Neural progenitor cell (in vitro differentiated cells): ENCODE results near the gene DBNDD1. TPM values are rescaled to one million over a fixed set of nuclear protein-coding genes. Genes with fewer than 3 reads are reported as not detected.

Experiments used
- DNase-seq: peaks from one replicate; pipeline ENCODE4 v3.0.0-alpha.2; 2016; ENCODE audit warnings: low spot score
- H2AFZ ChIP-seq: fragments of 200-600 bp; sonication (generic); replicated peaks from 2 replicates; pipeline ENCODE4 v1.6.1; 2016; ENCODE audit warnings: antibody characterized with exemption
- H3F3A ChIP-seq: fragments of 200-600 bp; sonication (generic); 2 replicates; pipeline ENCODE4 v1.6.1; 2016; ENCODE audit warnings: antibody characterized with exemption, low read depth
- H3K27ac ChIP-seq: fragments of 200-600 bp; sonication (generic); 2 replicates; pipeline ENCODE4 v1.5.1; 2016; ENCODE audit warnings: mild to moderate bottlenecking
- H3K27me3 ChIP-seq: fragments of 200-600 bp; sonication (generic); 2 replicates; pipeline ENCODE4 v1.6.1; 2016; ENCODE audit warnings: mild to moderate bottlenecking, moderate library complexity
- H3K36me3 ChIP-seq: fragments of 200-600 bp; sonication (generic); 2 replicates; pipeline ENCODE4 v1.5.1; 2016
- H3K4me1 ChIP-seq: fragments of 200-600 bp; sonication (generic); 2 replicates; pipeline ENCODE4 v1.6.1; 2016; ENCODE audit warnings: mixed run types
- H3K4me2 ChIP-seq: fragments of 200-600 bp; sonication (generic); 2 replicates; pipeline ENCODE4 v1.6.1; 2016
- H3K4me3 ChIP-seq: fragments of 200-600 bp; sonication (generic); 2 replicates; pipeline ENCODE4 v1.5.1; 2016
- H3K79me2 ChIP-seq: fragments of 200-600 bp; sonication (generic); 2 replicates; pipeline ENCODE4 v1.6.1; 2016; ENCODE audit warnings: low read depth
- H3K9ac ChIP-seq: fragments of 200-600 bp; sonication (generic); 2 replicates; pipeline ENCODE4 v1.6.1; 2016
- H3K9me3 ChIP-seq: fragments of 200-600 bp; sonication (generic); 2 replicates; pipeline ENCODE4 v1.5.1; 2016; ENCODE audit warnings: low read depth
- H4K20me1 ChIP-seq: fragments of 200-600 bp; sonication (generic); 2 replicates; pipeline ENCODE4 v1.6.1; 2016; ENCODE audit warnings: low read depth
- H3K27ac Mint-ChIP-seq: 3 replicates; pipeline ENCODE4 v1.8.0; 2021; ENCODE audit warnings: mixed read lengths
- H3K27me3 Mint-ChIP-seq: 2 replicates; pipeline ENCODE4 v1.8.0; 2022; ENCODE audit warnings: low read depth, mild to moderate bottlenecking, inconsistent platforms, moderate library complexity, mixed read lengths; ENCODE audit not compliant: insufficient read depth
- H3K36me3 Mint-ChIP-seq: 3 replicates; pipeline ENCODE4 v1.8.0; 2021; ENCODE audit warnings: mixed read lengths
- H3K4me1 Mint-ChIP-seq: 3 replicates; pipeline ENCODE4 v1.8.0; 2021; ENCODE audit warnings: mixed read lengths
- H3K4me3 Mint-ChIP-seq: 3 replicates; pipeline ENCODE4 v1.8.0; 2021; ENCODE audit warnings: mild to moderate bottlenecking, moderate library complexity, mixed read lengths
- H3K9me3 Mint-ChIP-seq: 3 replicates; pipeline ENCODE4 v1.8.0; 2020; ENCODE audit warnings: mixed read lengths
- CTCF ChIP-seq: fragments of 200-600 bp; sonication (generic); IDR thresholded peaks from 2 replicates; pipeline ENCODE4 v1.5.1; 2017; ENCODE audit warnings: antibody characterized with exemption, mild to moderate bottlenecking
- EZH2 ChIP-seq: fragments of 200-600 bp; sonication (generic); IDR thresholded peaks from 2 replicates; pipeline ENCODE4 v1.6.1; 2017; ENCODE audit warnings: antibody characterized with exemption, mild to moderate bottlenecking, moderate library complexity
- EZH2phosphoT487 ChIP-seq: fragments of 200-600 bp; sonication (generic); IDR thresholded peaks from 2 replicates; pipeline ENCODE4 v1.6.1; 2017; ENCODE audit warnings: antibody characterized with exemption
- total RNA-seq: library from RNA; depleted of rRNA; stranded (reverse); fragments of >200 nt; gene quantifications from 2 replicates; pipeline ENCODE4 v1.2.3, GENCODE V29; 2015; ENCODE audit warnings: low replicate concordance

The DBNDD1 gene
- total RNA-seq, 1 donor from 2014 or later = 5.2 TPM

DNA sequence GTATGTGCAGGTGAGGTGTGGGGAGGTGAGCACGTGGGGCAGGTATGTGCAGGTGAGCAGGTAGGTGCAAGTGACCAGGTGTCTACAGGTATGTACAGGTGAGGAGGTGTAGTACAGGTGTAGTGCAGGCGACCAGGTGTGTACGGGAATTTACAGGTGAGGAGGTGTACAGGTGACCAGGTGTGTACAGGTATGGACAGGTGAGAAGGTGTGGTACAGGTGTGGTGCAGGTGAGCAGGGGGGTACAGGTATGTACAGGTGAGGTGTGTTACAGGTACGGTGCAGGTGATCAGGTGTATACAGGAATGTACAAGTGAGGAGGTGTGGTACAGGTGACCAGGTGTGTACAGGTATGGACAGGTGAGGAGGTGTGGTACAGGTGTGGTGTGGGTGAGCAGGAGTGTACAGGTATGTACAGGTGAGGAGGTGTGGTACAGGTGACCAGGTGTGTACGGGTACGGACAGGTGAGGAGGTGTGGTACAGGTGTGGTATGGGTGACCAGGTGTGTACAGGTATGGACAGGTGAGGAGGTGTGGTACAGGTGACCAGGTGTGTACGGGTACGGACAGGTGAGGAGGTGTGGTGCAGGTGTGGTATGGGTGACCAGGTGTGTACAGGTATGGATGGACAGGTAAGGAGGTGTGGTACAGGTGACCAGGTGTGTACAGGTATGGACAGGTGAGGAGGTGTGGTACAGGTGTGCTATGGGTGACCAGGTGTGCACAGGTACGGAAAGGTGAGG, 12.8 kb upstream of the DBNDD1 start:
- H4K20me1 ChIP-seq = peaks cover 5% of the 10 kb centered on the region
- no peaks in the 10 kb centered on the region for H3K9me3 ChIP-seq
- H3K4me3 ChIP-seq = no peak overlapping the region
- peaks cover 10% of the 10 kb centered on the region for H3K4me1 ChIP-seq
- Mint-ChIP-seq H3K27me3 (peaks cover 19% of the 10 kb centered on the region), H3K36me3 (peaks cover 13% of the 10 kb centered on the region), H3K27ac (peak overlapping the region; percentile 43), H3K4me3 (peak overlapping the region; percentile 71), H3K9me3 (peaks cover 6% of the 10 kb centered on the region), H3K4me1 (peaks cover 25% of the 10 kb centered on the region)
- H3K9ac ChIP-seq = no peak overlapping the region
- H3K4me2 ChIP-seq = no peak overlapping the region
- H3F3A ChIP-seq = peaks cover 33% of the 10 kb centered on the region
- TF ChIP-seq CTCF (no peak), EZH2phosphoT487 (no peak), EZH2 (no peak)
- DNase-seq = no peak
- no peak overlapping the region for H3K27ac ChIP-seq
- H3K79me2 ChIP-seq = no peaks in the 10 kb centered on the region
- H2AFZ ChIP-seq = no peak overlapping the region
- no peaks in the 10 kb centered on the region for H3K36me3 ChIP-seq
- H3K27me3 ChIP-seq = no peaks in the 10 kb centered on the region

DNA sequence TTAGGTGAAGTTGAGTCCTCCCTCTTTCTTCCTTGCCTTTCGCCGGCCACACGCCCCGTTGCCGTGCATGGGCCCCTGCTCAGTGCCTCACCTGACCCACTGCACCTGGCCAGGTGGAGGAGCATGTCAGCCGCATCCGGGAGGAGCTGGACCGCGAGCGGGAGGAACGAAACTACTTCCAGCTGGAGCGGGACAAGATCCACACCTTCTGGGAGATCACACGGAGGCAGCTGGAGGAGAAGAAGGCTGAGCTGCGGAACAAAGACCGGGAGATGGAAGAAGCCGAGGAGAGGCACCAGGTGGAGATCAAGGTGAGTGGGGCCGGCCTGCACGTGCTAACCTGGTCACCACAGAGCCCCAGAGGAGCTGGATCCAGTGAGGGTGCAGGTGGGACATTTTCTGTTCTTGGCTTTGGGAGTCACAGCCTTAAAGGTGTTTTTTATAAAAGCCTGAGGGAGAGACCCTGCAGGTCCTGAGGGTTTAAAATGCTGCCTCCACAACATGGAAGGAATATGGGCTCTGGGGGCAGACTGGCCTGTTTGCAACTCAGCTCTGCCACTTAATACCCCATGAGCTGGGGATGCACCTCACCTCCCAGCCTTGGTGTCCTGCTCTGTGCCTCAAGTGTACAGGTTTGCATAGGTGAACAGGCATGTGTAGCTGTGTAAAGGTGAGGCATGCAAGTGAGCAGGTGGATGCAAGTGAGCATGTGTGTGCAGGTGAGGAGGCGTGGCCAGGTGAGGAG, 12.1 kb upstream of the DBNDD1 start:
- no peak for DNase-seq
- TF ChIP-seq EZH2 (no peak), EZH2phosphoT487 (no peak), CTCF (no peak)
- Histone ChIP-seq H2AFZ (no peak overlapping the region), H3K9me3 (no peaks in the 10 kb centered on the region), H3K79me2 (no peaks in the 10 kb centered on the region), H3K27ac (no peak overlapping the region), H3K9ac (no peak overlapping the region), H3K27me3 (no peaks in the 10 kb centered on the region), H3F3A (peaks cover 33% of the 10 kb centered on the region), H3K4me1 (peaks cover 10% of the 10 kb centered on the region), H4K20me1 (peaks cover 5% of the 10 kb centered on the region), H3K4me2 (no peak overlapping the region), H3K36me3 (no peaks in the 10 kb centered on the region), H3K4me3 (no peak overlapping the region)
- peaks cover 19% of the 10 kb centered on the region for H3K27me3 Mint-ChIP-seq
- peaks cover 13% of the 10 kb centered on the region for H3K36me3 Mint-ChIP-seq
- H3K9me3 Mint-ChIP-seq = peaks cover 6% of the 10 kb centered on the region
- H3K27ac Mint-ChIP-seq = no peak overlapping the region
- H3K4me1 Mint-ChIP-seq = peaks cover 20% of the 10 kb centered on the region
- peak overlapping the region; percentile 71 for H3K4me3 Mint-ChIP-seq

GRCh38 chr16:90028985-90029384, 9.7 kb upstream of the DBNDD1 start:
- no peak overlapping the region for H3K27ac Mint-ChIP-seq
- H3K27me3 Mint-ChIP-seq = peaks cover 16% of the 10 kb centered on the region
- Histone ChIP-seq H2AFZ (no peak overlapping the region), H3F3A (peaks cover 33% of the 10 kb centered on the region), H4K20me1 (peaks cover 5% of the 10 kb centered on the region), H3K27ac (no peak overlapping the region), H3K36me3 (no peaks in the 10 kb centered on the region), H3K79me2 (no peaks in the 10 kb centered on the region), H3K9ac (no peak overlapping the region), H3K4me2 (peak overlapping the region; percentile 38), H3K4me3 (no peak overlapping the region), H3K4me1 (peaks cover 10% of the 10 kb centered on the region), H3K9me3 (no peaks in the 10 kb centered on the region), H3K27me3 (no peaks in the 10 kb centered on the region)
- peaks cover 8% of the 10 kb centered on the region for H3K36me3 Mint-ChIP-seq
- DNase-seq = no peak
- peaks cover 6% of the 10 kb centered on the region for H3K9me3 Mint-ChIP-seq
- TF ChIP-seq CTCF (no peak), EZH2 (no peak), EZH2phosphoT487 (no peak)
- peaks cover 13% of the 10 kb centered on the region for H3K4me1 Mint-ChIP-seq
- peak overlapping the region; percentile 53 for H3K4me3 Mint-ChIP-seq
